ENCODE data around the gene ZNF518B. TPM values are rescaled to one million over a fixed set of nuclear protein-coding genes. Genes with fewer than 3 reads are reported as not detected.
A peak's percentile ranks its signal among the peaks of the same experiment; 100 is the strongest.

Gene ZNF518B, protein sequence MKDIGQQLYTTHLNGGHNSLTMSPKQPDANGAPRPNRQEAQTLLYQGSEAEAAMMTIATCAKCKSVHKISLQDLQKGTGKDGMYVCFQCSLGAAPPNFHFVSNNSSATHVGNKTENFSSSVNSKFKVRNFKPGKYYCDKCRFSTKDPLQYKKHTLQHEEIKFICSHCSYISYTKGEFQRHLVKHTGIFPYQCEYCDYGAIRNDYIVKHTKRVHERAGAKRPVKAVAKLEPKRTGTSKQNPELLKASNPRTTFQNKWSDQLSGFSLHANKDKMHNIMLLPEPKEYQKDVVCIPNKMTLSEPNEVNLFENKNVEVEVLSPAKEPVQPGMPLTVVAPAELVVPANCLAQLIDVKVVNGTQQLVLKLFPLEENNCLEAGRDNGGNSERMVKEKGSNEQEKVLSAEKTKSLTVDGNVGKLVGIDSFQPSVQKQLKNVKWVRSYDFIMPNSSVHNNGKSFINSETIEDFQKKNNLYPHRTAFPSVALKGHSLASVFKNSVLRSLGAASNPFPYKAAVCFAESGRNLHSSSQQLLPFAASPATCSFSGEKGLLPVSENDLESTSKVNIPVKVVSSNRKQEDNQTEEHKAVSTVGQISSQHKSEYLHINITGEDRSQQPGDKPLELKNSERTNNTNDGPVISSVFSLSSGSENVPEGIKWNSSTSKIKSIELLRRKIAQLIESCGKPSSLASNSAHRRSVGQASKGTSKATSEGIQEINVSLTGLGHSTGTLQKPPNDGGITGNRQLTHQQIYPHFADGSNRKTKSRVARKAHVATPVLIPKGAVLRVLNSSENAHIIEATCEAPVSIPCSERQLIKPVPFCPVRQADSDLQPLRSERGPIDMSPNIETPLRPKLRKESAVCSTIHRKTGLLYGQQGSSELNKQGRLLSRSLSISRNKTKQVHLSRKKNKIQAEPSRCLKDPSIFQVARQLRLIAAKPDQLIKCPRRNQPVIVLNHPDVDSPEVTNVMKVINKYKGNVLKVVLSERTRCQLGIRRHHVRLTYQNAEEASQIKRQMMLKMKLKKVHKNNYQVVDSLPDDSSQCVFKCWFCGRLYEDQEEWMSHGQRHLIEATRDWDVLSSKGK
- 10 to 100 TPM; 14.5 to 14.7 TPM for total RNA-seq
- long read RNA-seq, full-length matches to known transcripts: 4 of 8 reads
- long read RNA-seq, partial matches to known transcripts: 0 of 8 reads
- long read RNA-seq, other reads (novel, unspliced or antisense): 4 of 8 reads

DNA sequence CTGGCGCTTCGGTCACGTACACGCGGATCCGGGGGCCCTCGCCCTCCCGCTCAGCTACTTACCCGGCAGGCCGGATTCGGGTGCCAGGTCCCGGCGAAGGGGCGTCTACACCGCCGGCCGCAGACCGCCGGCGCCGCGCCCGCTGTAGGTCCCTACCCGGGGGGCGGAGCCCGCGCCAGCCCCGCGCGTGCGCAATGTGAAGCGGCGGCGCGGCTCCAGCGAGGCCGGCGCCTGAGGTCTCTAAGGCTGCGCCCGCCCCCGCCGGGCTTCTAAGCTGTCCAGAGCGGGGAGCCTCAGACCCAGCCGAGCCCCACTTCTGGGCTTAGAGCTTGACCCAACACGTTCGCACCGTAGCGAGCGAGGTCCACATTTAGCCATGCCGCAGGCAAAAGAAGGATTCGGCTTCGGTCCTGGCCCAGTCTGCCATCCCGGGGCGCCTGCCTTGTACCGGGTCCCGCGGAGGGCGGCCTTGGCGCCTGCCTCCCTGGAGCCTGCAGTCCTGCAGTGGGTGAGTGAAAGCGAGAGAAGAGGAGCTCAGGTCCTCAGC lies at the start of gene ZNF518B:
ZNF518B (minus strand) TSS at position 172 of the 547 bp plus-strand sequence. CDS start 11,098 bp downstream, outside the sequence.
- DNase-seq (peak; percentile 38 to 76), ATAC-seq (peak; percentile 86)
- intact Hi-C loops (cut with DNase I, micrococcal nuclease): no loop called here

DNA sequence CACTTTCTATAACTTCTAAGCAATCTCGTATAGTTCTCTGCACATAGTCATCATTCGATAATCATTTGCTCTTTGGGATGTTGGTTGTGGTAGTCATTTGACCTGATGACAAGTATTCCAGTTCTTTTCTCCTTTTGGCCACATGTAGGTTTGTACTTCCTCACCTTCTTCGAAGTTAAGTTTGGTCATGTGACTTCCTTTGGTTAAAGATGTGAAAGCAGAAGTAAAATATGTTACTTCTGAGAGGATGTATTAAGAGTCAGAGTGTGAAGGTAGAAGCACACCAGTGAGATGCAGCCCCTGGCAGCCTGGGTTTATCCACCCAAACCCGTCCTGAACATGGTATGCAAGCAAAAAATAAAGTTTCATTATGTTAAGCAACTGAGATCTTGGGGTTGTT lies 48.9 kb upstream of the ZNF518B start:
- intact Hi-C loops (cut with DNase I, micrococcal nuclease): no loop called here
- DNase-seq (no peak), ATAC-seq (no peak)

DNA sequence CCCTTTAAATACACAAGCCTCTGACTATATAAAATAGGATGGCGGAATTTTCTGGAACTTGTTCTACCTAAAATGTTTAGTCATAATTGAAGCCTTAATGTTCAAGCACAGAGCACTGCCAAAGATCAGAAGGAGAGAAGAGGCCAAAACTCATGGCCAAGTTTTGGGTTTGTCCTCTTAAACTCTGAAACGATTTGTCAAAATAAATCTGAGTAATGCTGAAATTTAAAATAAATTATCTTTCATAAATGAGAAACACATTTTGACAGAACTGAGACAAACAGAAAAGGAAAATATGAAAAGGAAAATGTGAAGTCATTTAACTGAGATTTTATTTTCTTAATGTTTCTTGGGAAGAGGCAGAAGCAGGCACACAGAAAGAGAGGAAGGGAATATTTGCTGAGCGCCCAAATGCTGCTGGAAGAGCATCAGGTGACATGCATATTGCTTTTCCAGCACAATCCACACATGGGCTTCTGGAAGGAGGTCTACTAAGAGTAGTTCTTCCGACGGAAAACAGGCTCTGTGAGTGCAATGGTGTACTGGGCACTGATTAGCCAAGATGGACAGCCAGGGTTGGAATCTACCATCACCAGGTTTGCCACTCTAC lies 47.4 kb upstream of the ZNF518B start:
- DNase-seq (no peak), ATAC-seq (no peak)
- intact Hi-C loops (cut with DNase I, micrococcal nuclease): no loop called here

DNA sequence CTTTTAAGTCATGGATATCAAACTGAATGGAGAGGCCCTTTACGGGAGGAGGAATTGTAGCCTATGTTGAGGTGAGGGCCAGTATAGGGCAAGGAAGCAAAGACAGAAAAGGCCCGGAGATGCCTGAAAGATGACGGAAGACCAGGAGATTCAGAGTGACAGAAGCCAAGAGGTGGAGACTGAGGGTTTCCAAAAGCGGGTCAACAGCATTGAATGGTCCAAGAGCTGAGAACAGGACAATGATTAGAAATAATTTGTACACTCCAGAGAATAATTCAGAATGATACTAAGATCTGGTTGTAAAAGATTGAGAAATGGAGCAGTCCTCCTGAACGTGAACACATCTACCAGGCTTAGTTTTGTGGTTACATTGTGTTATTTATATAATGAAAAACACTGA lies 45.5 kb upstream of the ZNF518B start:
- ATAC-seq: no peak
- intact Hi-C loops (cut with DNase I, micrococcal nuclease): no loop called here

DNA sequence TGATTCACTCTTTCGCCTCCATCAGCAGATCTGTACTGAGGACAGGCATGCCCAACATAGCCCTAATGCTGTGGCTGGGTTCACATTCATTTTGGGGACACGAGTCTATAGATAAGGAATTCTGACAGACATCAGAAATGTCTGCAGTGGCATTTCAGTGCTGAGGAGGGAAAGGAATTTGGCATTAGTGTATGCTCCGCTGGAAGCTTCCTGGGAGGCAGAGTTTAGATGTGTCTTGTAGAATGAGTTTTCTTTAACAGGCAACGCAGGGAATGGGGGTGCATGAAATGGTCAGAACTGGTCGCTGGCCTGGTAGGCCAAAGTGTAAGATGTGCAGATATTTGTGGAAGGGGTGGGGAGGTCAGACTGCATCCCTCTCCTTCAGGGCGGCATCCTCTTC lies 43.5 kb upstream of the ZNF518B start:
- ATAC-seq (no peak), DNase-seq (no peak)
- intact Hi-C loops (cut with DNase I, micrococcal nuclease): no loop called here

More for the DNA sequence above, 45.5 kb upstream of the ZNF518B start:
- no peak for DNase-seq

DNA sequence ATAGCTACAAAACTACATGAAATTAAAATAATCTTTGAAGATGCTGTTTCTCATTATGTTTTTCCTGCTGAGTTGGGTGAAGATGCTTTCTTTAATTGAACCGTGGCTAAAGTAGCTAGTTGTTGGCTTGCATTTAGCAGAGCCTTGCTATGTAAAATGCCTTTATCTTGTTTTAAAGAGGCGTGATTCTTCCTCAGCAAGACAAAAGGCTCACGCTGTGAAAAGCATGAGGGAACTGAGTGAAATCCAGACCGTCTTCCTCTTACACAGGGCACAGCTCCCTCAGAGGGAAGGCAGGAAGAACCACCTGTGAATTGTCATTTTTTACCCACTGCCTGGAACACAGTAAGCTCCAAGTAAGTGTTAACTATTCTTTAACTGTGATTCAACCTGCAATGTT lies 39.0 kb upstream of the ZNF518B start:
- intact Hi-C loops (cut with DNase I, micrococcal nuclease): no loop called here
- ATAC-seq (no peak), DNase-seq (no peak)

DNA sequence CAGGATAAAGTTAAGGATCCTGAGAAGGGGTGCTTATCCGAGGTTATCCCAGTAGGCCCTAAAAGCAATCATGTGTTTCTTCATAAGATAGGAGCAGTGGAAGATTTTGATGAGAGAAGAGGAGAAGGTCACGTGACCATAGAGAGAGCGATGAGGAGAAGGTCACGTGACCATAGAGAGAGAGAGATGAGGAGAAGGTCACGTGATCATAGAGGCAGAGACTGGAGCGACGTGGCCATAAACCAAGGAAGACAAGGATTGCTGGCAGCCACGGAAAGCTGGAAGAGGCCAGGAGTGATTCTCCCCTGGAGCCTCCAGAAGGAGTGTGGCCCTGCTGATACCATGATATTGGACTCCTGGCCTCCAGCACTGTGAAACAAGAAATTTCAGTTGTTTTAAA lies 38.4 kb upstream of the ZNF518B start:
- ATAC-seq: no peak
- intact Hi-C loops (cut with DNase I, micrococcal nuclease): no loop called here
- no peak for DNase-seq

DNA sequence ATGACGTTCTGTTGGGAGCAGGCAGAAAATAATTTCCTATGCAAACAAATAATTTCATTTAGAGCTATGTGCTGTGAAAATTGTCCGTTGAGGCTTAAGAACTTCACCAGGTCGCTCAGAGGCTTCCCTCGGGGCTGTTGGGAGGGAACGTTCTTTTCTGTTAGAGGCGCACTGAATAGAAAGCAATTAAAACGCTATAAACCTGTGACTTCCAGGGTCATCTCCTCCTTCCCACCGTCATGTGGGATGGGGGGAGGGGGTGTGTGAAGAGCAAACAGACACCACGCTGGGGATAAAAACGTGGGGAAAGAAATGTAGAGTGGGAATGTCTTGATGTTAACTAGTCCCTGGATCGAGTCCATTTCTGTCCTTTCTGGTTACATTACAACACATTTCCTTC lies 35.2 kb upstream of the ZNF518B start:
- DNase-seq (no peak), ATAC-seq (no peak)
- intact Hi-C loops (cut with DNase I, micrococcal nuclease): no loop called here

DNA sequence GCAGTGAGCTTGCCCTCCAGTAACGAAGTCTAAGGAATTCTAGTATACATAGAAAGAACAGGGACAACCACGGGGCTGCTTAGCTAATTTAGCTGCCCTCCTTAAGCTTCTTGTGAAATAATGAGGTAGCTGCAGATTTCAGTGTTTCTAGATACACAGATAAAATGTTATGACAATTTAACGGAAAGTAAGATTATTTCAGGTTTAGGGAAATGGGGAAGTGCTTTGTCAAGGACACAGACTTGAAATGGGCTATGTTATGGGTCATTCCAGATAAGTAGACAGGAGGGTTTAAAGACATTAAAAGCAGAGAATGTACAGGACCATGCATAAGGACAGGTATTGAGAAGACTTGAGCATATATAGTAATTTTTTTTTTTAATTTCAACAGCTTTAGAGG lies 34.2 kb upstream of the ZNF518B start:
- DNase-seq: no peak
- intact Hi-C loops (cut with DNase I, micrococcal nuclease): no loop called here
- ATAC-seq: no peak

DNA sequence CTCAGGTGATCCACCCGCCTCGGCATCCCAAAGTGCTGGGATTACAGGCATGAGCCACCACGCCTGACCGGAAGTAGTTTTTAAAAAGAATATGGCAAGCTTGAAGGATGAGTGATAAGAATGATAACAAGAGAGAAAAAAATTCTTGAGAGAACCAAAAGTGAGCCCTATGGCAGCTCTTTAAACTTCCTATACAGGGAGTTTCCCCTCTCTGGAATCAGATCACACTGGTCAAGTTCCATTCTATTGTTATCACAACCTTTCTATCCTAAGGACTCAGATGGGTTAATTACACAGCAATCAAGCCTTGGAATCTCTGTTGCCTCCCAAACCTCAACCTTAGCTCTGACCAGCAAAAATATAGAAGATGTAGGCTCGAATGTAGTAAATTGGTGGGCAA lies 33.8 kb upstream of the ZNF518B start:
- intact Hi-C loops (cut with DNase I, micrococcal nuclease): no loop called here
- no peak for ATAC-seq
- no peak for DNase-seq

DNA sequence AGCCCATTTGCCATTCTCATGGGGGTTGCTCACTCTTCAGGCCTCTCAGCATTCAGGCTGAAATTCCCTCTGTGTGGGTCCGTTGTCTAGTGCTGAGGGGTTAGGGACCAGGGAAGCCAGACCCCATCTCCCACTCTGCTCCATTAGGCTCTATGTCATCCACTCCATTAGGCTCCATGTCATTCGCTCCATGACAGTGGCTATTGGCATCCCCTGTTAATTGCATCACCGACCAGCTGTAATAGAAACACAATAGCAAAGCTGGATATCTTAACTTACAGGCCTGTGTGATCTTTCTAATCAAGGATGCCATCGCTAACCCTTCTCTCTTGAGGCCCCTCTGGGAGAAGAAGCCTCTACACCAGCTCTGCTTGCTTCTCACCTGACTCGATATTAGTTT lies 25.7 kb upstream of the ZNF518B start:
- intact Hi-C loops (cut with DNase I, micrococcal nuclease): no loop called here
- no peak for DNase-seq
- ATAC-seq: no peak

DNA sequence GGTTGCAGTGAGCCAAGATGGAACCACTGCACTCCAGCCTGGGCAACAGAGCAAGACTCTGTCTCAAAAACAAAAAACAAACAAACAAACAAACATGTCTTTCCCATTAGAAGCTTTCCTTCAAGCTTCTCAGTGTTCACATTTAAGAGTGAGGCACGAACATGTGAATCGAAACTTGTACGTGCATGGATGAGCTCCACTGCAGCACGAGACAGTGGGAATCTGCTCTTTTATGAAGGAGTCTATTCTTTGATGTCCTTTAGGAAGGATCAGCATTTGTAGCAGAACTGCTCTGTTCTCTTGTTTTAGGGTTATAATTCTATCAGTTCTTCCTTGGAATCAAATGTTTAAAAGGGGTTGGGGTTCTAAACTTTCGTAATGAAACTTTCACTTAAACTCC lies 23.4 kb upstream of the ZNF518B start:
- intact Hi-C loops (cut with DNase I, micrococcal nuclease): no loop called here
- DNase-seq: no peak
- ATAC-seq: no peak

DNA sequence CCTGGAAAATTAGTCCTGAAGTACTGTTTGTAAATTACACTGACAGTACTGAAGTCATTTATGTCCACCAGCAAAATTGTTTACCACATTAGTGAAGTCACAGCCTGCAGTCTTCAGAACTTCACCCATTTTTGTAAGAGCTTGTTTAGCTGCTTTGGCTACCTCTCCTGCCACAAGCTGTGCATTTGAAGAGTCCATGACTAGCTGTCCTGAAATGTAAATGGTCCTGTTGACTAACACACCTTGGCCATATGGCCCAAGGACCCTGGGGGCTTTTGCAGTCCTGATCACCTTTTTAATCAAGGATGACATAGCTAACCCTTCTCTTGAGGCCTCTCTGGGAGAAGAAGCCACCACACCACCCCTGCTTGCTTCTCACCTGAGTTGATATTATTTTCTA lies 21.4 kb upstream of the ZNF518B start:
- intact Hi-C loops (cut with DNase I, micrococcal nuclease): no loop called here
- no peak for ATAC-seq
- DNase-seq: no peak

DNA sequence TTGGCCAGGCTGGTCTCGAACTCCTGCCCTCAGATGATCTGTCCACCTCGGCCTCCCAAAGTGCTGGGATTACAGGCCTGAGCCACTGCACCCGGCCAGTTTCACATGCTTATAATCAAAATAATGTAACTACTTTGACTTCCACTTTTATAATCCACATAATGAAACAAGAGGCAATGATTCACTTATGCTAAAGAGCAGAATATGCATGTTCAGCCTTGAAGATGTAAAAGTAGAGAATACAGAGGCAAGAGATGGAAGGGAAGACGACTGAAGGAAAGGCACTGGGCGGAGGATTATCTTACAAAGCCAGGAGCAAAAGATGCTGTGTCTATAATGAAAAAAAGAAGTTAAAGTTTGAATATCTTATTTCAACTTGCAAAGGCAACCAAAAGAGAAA lies 13.3 kb upstream of the ZNF518B start:
- ATAC-seq (no peak), DNase-seq (no peak)
- intact Hi-C loops (cut with DNase I, micrococcal nuclease): no loop called here

DNA sequence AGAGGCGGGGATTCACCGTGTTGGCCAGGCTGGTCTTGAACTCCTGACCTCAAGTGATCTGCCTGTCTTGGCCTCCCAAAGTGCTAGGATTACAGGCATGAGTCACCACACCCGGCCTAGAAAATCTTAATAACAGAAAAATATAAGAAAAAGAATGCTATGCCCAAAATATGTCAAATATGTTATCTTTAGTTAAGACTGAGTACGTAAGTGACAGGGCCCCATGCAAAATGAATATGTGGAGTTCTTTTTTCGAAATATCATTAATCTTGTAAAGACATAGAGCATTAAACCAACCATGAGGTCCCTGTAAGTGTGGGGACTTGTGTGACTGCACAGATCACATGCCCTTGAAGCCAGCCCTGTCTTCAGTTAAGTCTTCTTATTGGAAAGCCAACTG lies 8.9 kb upstream of the ZNF518B start:
- intact Hi-C loops (cut with DNase I, micrococcal nuclease): no loop called here
- no peak for ATAC-seq

DNA sequence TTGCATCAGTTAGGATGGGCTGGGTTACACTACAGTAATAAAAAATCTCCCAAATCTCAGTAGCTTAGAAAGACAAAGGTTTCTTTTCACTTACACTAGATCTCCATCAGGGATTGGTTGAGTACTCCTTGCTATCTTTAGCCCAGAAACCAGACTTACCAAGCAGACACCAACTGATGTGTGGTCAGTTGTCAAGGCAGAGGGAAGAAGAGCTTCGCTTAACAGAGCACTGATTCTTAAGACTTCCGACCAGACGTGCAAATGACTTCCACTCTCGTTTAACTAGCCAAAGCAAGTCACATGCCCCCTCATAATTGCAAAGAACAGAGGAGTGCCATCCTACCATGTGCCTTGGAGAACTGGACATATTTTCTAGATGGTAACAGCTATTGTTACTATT lies 5.7 kb upstream of the ZNF518B start:
- ATAC-seq: no peak
- no peak for DNase-seq
- intact Hi-C loops (cut with DNase I, micrococcal nuclease): no loop called here

More for the DNA sequence above, 8.9 kb upstream of the ZNF518B start:
- DNase-seq: no peak

DNA sequence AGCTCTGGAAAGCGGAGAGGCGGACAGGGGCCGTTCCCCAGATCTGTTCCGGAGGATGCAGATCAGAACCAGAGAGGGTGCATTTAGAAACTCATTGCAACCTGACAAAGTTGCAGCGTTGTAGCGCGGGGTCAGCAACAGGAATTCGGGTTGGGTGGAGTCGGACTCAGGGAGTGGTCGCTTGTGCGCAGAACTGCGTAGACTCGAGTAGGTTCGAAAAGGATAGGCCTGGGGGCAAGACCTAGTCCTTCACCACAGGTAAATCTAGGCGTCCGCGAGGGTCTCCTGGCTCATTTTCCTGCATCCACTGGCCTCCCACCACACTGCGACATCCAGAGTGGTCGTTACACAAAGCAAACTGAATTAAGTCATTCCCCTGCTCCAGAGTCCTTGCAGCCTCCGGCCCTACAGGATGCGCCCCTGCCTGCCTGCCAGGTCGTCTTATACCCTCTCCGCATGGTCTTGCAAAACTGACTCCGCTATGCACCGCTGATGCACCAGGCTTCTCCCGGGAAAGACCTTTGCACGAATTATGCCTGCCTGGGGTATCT lies 4.7 kb upstream of the ZNF518B start:
- intact Hi-C loops (cut with DNase I, micrococcal nuclease): no loop called here
- DNase-seq (no peak), ATAC-seq (no peak)

DNA sequence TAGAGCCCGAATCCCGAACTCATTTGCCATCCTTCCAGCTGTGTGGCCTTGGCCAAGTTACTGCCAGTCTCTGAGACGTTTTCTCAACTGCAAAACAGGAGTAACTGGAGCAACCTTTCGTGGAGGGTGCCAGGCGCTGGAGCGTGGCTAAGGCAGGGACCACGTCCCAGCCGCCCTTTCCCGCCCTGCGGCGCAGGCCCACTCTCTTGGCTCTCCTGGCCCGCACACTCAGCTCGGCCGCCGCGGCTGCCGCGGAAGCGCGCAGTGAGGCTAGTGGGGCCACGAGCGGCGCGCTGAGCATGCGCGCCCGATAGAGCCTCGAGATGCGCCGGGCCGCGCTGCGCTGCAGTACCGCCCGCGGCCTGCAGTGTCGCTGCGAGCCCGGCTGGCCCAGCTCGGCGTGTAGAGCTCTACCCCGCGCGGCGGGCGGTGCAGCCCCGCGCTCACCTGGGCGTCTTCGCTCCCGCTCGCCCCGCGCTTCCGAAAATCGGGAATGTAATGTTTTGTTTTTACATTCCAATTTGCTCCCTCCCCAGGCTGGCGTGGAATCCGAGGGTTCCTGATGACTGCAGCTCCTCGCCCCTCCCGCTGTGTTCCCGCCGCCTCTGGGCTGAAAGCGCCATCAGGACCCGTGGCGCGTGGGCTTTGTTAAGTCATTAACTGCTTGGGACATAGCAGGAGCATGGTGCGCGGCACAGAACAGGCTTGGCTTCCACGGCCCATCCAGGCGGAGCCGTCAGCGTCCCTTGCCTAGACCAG lies 4.0 kb upstream of the ZNF518B start:
- intact Hi-C loops (cut with DNase I, micrococcal nuclease): no loop called here
- DNase-seq (peak in 1 of 2 donors; percentile 59), ATAC-seq (peak; percentile 87)

Measured in left colon (tissue), 2 donors.